Measurements from ENCODE around the gene TRABD2B.

The TRABD2B gene

DNA sequence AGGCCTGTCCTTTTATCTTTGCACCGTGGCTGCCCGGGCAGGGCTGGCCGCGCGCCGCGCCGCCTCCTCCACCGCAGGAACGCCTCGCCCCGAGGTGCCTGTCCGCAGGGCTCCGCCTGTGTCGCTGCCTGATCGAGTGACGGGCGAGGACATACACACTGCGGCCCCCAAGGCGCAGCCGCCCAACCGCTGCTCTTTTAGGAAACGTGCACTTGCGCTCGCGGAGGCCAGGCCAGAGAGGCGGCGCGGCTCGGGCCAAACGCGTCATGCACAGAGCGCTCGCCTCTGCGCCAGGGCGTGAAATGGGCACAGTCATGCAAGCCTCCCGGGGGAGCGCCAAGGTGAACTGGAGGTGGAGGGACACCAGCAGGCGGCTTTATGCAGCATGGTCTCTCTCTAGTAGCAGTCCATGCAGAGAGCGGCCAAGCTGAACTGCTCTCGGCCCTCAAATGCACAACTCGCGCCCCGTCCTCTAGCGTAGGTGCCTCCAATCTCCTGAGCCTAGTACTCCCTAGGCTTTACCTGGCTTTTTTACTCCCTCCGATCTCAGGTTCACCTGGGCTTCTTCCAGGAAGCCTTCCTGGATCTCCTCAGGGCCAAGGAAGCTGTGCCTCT, 12.9 kb downstream of the TRABD2B start:
- DNase-seq (ENCODE audit: low spot score) = no peak
- TF ChIP-seq, protein P1, sequence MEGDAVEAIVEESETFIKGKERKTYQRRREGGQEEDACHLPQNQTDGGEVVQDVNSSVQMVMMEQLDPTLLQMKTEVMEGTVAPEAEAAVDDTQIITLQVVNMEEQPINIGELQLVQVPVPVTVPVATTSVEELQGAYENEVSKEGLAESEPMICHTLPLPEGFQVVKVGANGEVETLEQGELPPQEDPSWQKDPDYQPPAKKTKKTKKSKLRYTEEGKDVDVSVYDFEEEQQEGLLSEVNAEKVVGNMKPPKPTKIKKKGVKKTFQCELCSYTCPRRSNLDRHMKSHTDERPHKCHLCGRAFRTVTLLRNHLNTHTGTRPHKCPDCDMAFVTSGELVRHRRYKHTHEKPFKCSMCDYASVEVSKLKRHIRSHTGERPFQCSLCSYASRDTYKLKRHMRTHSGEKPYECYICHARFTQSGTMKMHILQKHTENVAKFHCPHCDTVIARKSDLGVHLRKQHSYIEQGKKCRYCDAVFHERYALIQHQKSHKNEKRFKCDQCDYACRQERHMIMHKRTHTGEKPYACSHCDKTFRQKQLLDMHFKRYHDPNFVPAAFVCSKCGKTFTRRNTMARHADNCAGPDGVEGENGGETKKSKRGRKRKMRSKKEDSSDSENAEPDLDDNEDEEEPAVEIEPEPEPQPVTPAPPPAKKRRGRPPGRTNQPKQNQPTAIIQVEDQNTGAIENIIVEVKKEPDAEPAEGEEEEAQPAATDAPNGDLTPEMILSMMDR (IDR thresholded peaks at IDR 0.05; ENCODE audit: extremely low read depth, missing control alignments) = no peak

DNA sequence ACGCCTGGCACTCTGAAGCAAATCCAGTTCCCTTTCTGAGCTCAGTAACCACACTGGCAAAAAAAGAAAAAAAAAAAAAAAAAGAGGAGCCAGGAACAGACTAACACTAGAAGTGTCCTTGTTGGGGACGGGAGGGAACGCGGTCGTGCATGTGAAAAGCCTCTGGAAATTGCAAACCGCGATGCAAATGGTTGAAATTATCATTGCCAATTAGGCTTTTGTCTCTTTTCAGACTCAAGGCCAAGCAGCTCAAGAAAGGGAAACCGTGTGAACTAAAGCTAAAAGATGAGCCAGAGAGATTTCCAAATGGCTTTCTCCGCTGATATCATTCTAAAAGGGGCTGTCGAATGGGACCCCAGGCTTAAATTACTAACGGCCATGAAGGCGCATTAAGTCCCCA, 13.5 kb downstream of the TRABD2B start:
- TF ChIP-seq, protein P1 (IDR thresholded peaks at IDR 0.05; ENCODE audit: extremely low read depth, missing control alignments) = no peak
- DNase-seq (ENCODE audit: low spot score) = no peak

DNA sequence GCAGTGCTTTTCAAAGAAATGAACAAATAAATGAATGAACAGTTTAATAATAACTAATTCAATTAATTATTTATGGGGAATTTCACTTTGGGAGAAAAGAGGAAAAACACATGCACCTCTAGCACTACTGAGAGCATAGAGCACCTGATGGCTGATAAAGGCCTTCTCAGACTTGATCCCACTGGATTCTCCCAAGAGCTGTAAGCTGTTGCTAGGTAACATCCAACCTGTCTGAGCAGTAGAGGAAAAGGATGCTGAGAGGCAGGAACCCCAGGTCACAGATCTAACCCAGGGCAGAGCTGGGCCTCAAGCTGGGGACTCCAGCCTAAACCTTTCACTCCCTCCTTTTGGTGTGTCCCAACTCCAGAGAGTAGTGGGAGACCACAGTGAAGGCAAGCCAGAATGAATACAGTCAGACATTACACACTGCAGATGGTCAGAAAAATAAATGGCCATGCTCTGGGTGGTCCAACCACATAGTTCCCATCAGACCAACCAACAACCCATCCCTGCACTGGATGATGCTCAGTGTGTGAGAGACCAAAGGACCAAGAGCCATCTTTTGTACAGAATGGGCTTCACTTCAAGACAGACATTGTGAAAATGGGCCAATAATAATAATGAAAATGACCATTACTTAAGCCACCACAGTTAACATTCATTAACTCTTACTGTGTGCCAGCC, 15.4 kb downstream of the TRABD2B start:
- DNase-seq (ENCODE audit: low spot score) = no peak
- TF ChIP-seq, protein P1 (IDR thresholded peaks at IDR 0.05; ENCODE audit: extremely low read depth, missing control alignments) = no peak

DNA sequence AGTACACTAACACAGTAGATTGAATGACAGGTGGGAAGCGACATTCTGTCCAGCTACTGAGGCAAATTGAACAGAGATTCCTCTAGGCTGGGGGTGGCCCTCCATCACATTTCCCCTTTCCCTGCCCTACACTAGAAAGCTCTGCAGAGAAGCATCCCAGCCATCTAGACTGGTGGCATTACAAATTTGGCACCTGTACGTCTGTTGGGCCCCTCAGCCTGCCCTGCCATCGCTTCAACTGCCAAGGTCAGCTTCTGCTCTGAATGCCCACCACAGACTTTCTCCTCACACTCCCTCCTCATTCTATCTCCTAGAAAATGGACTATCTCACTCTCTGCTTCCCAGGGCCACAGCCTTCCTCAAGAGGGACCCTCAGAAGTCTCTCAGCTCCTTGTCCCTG, 16.7 kb downstream of the TRABD2B start:
- DNase-seq (ENCODE audit: low spot score) = no peak
- TF ChIP-seq, protein P1 (IDR thresholded peaks at IDR 0.05; ENCODE audit: extremely low read depth, missing control alignments) = no peak

DNA sequence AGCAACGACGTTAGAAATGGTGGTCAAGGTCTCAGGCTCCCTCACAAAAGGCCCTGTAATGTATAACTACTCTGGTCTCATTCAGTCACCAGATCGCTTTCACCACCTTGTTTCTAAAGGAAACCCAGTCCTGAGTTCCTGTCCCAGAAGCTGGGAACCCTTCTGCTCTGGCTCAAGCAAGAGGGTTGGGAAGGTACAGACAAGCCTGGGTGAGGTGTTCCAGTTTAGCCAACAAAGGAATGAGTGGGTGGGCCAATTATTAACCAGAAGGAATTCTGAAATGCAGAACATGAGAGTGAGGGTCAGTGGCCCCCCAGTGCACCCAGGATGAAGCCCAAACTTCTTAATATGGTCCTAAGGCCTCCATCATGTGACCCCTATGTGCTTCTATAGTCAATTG, 17.5 kb downstream of the TRABD2B start:
- DNase-seq (ENCODE audit: low spot score) = no peak
- TF ChIP-seq, protein P1 (IDR thresholded peaks at IDR 0.05; ENCODE audit: extremely low read depth, missing control alignments) = no peak

DNA sequence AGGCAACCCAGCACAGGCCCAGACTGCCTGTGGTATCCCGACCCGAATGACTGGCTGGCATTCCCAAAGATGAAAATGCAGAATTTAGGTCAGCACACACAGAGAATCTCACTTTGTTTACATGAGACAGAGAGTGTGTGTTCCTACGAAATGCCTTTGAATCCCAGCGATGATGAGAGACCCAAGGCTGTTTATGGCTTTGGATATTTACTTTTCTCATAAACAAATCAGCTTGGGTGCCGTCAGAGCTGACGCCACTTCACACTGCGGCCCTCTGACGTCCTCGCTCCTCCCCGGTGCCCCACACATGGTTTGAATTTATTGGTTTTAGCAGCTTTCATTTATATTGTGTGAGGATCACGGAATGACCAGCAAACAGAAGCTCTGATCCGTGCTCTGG, 18.7 kb downstream of the TRABD2B start:
- TF ChIP-seq, protein P1 (IDR thresholded peaks at IDR 0.05; ENCODE audit: extremely low read depth, missing control alignments) = no peak
- no peak for DNase-seq (ENCODE audit: low spot score)

DNA sequence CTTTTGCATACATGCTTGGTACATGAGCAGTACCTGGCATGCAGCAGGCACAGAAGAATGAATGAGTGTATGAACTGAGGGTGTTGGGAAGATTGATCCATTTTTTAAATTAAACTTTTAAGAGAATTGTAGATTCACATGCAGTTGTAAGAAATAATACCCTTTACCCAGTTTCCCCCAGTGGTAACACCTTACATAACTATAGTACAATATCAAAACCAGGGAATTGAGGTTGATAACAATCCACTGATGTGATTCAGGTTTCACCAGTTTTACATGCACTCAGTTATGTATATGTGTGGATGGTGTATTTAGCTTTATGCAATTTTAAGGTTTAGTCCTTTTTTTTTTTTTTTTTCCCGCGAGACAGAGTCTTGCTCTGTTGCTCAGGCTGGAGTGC, 20.5 kb downstream of the TRABD2B start:
- TF ChIP-seq, protein P1 (IDR thresholded peaks at IDR 0.05; ENCODE audit: extremely low read depth, missing control alignments) = no peak
- no peak for DNase-seq (ENCODE audit: low spot score)

Measured in GM20000 (cell line).